Heart left ventricle (tissue), 13 donors: ENCODE measurements around the gene CACNA1C.

ENCODE experiments used
- POLR2A ChIP-seq, 2 donors: fragments of 450-650 bp; IDR thresholded peaks; one replicate each; pipeline ENCODE4 v1.6.1; 2017; ENCODE audit warnings: antibody characterized with exemption in 2 of 2, mild to moderate bottlenecking in 2 of 2, moderate library complexity in 2 of 2
- TF ChIP-seq, protein P1 (sequence below), 12 donors: fragments of 200-600 bp; sonication (generic) in 4 of 12; IDR thresholded peaks; one replicate each; pipeline versions ENCODE4 v1.5.0 to v1.8.0; 2018 to 2022; ENCODE audit warnings: antibody characterized with exemption in 12 of 12, mild to moderate bottlenecking in 5 of 12
- donor health status: ischemic (EF 13 %, LVEDD 7.1; RV severe dilation, severe dysfunction).
- donor health status: DM: no; HTN: yes; CAD: no.
- donor health status: DM: no; HTN: no; CAD: no.
- donor health status: ischemic (EF 25% LVEDD 6.9; RV normal size, moderate dysfunction).
- donor health status: ischemic (EF 25% LVEDD 5.7; RV mildly dilated, moderate dysfunction).
- donor health status: ischemic (EF 35%, LVEDD 5.7; RV mildly dilated, moderate dysfunction).
- donor health status: nonischemic (EF 11% LVEDD 7.7; RV severe dilation, severe dysfunction).
- donor health status: DM: yes; HTN: yes; CAD: no.
- donor health status: PGD.
- donor health status: ischemic (EF 29% LVEDD 5.4; RV normal size, mild dysfunction).
- donor health status: nonischemic (EF 23%, LVEDD 6.1; RV moderate dilation, normal function).

DNA sequence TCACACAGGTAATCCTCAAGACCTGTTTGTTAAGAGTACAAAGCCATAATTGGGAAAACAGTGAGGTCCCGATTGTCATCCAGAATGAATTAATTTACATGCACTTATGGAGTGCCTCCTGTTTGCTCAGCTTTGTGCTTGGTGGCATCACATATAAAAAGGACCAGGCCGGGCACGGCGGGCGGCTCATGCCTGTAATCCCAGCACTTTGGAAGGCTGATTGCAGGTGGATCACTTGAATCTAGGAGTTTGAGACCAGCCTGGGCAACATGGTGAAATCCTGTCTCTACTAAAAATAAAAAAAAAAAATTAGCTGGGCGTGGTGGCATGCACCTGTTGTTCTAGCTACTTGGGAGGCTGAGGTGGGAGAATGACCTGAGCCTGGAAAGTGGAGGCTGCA is 247.4 kb downstream of the CACNA1C start:
- TF ChIP-seq, protein P1, sequence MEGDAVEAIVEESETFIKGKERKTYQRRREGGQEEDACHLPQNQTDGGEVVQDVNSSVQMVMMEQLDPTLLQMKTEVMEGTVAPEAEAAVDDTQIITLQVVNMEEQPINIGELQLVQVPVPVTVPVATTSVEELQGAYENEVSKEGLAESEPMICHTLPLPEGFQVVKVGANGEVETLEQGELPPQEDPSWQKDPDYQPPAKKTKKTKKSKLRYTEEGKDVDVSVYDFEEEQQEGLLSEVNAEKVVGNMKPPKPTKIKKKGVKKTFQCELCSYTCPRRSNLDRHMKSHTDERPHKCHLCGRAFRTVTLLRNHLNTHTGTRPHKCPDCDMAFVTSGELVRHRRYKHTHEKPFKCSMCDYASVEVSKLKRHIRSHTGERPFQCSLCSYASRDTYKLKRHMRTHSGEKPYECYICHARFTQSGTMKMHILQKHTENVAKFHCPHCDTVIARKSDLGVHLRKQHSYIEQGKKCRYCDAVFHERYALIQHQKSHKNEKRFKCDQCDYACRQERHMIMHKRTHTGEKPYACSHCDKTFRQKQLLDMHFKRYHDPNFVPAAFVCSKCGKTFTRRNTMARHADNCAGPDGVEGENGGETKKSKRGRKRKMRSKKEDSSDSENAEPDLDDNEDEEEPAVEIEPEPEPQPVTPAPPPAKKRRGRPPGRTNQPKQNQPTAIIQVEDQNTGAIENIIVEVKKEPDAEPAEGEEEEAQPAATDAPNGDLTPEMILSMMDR (IDR thresholded peaks at IDR 0.05), result no peak
- TF ChIP-seq POLR2A (IDR thresholded peaks at IDR 0.05), result no peak
